HepG2 (cell line): ENCODE data around the gene STAT6. TPM values are rescaled to one million over a fixed set of nuclear protein-coding genes. Genes with fewer than 3 reads are reported as not detected.

ENCODE experiments used
- CENPX ChIP-seq: sonication (generic); formaldehyde crosslinking; IDR thresholded peaks from 2 replicates; pipeline ENCODE4 v1.9.0; 2021; ENCODE audit warnings: mild to moderate bottlenecking, missing genetic modification reagents, moderate library complexity
- CERS6 ChIP-seq: sonication (generic); formaldehyde crosslinking; IDR thresholded peaks from 2 replicates; pipeline ENCODE4 v1.5.0; 2020; ENCODE audit warnings: missing genetic modification reagents
- ERF ChIP-seq: IDR thresholded peaks from 2 replicates; pipeline ENCODE4 v1.6.1; 2018; ENCODE audit warnings: missing biosample characterization, missing genetic modification reagents
- FOSL1 ChIP-seq: sonication (generic); formaldehyde crosslinking; IDR thresholded peaks from 2 replicates; pipeline ENCODE4 v1.9.0; 2021; ENCODE audit warnings: missing genetic modification reagents, borderline replicate concordance
- GATAD2A ChIP-seq: IDR thresholded peaks from 2 replicates; pipeline ENCODE4 v1.6.1; 2016
- HMGXB4 ChIP-seq, 2 experiments: sonication (generic) in 1 of 2; formaldehyde crosslinking in 1 of 2; IDR thresholded peaks; 2 replicates each; pipeline versions ENCODE4 v1.4.0 to v1.6.1; 2018 to 2020; ENCODE audit warnings: missing genetic modification reagents in 2 of 2, borderline replicate concordance in 1 of 2, low read depth in 1 of 2, mild to moderate bottlenecking in 1 of 2, missing biosample characterization in 1 of 2
- MTERF4 ChIP-seq: sonication (generic); formaldehyde crosslinking; IDR thresholded peaks from 2 replicates; pipeline ENCODE4 v1.8.0; 2023; ENCODE audit warnings: mild to moderate bottlenecking, missing genetic modification reagents
- NCOA5 ChIP-seq: sonication (generic); formaldehyde crosslinking; IDR thresholded peaks from 2 replicates; pipeline ENCODE4 v1.4.0; 2020; ENCODE audit warnings: missing genetic modification reagents
- NFE2L2 ChIP-seq: fragments of 150-350 bp; IDR thresholded peaks from 2 replicates; pipeline ENCODE4 v1.6.1; 2014; ENCODE audit warnings: low read length
- PLRG1 ChIP-seq: fragments of 450-650 bp; conservative IDR thresholded peaks from 2 replicates; pipeline ENCODE4 v1.6.1; 2016
- POLR2G ChIP-seq: fragments of 200-400 bp; formaldehyde crosslinking; IDR thresholded peaks from 2 replicates; pipeline ENCODE4 v1.6.1; 2018; ENCODE audit warnings: mild to moderate bottlenecking, low read depth, low read length, moderate library complexity
- XRCC5 ChIP-seq: fragments of 200-400 bp; formaldehyde crosslinking; optimal IDR thresholded peaks from 2 replicates; pipeline ENCODE3; 2017; ENCODE audit warnings: mild to moderate bottlenecking, low read length
- YEATS4 ChIP-seq: sonication (generic); formaldehyde crosslinking; IDR thresholded peaks from 2 replicates; pipeline ENCODE4 v1.4.0; 2020; ENCODE audit warnings: missing genetic modification reagents, borderline replicate concordance
- ZFX ChIP-seq: sonication (generic); formaldehyde crosslinking; IDR thresholded peaks from 2 replicates; pipeline ENCODE4 v1.4.0; 2020; ENCODE audit warnings: mild to moderate bottlenecking, low read depth, missing genetic modification reagents, moderate library complexity
- ZNF225 ChIP-seq: sonication (generic); formaldehyde crosslinking; IDR thresholded peaks from 2 replicates; pipeline ENCODE4 v1.4.0; 2020; ENCODE audit warnings: mild to moderate bottlenecking, missing genetic modification reagents
- ZNF792 ChIP-seq: IDR thresholded peaks from 2 replicates; pipeline ENCODE4 v1.6.1; 2016
- polyA plus RNA-seq, 8 experiments: library from polyadenylated mRNA; depleted of rRNA in 3 of 8; stranded (reverse) in 7 of 8; unstranded in 1 of 8; fragments of >200 nt; fragmentation: Illumina TruSeq in 4 of 8; extraction: Trizol in 4 of 8; gene quantifications; 2 replicates each; pipeline versions ENCODE4 v1.2.1 to v1.2.3, GENCODE V29; 2011 to 2016; ENCODE audit warnings: low read depth in 4 of 8, missing spikeins in 1 of 8, mixed read lengths in 1 of 8; ENCODE audit not compliant: insufficient read depth in 1 of 8
- total RNA-seq, 5 experiments: library from RNA; depleted of rRNA; stranded (reverse); fragments of >200 nt; fragmentation: Illumina TruSeq; extraction: Trizol; gene quantifications; 2 replicates each; pipeline ENCODE4 v1.2.3, GENCODE V29; 2016; ENCODE audit warnings: low read depth in 1 of 5
- TF ChIP-seq, protein P1 (sequence below): IDR thresholded peaks from 2 replicates; pipeline ENCODE4 v1.6.1; 2018; ENCODE audit warnings: missing genetic modification reagents, mild to moderate bottlenecking, missing compliant biosample characterization
- TF ChIP-seq, protein P2 (sequence below): sonication (generic); formaldehyde crosslinking; IDR thresholded peaks from 2 replicates; pipeline ENCODE4 v1.5.1; 2020; ENCODE audit warnings: missing genetic modification reagents, mild to moderate bottlenecking, borderline replicate concordance
- TF ChIP-seq, protein P3 (sequence below): sonication (generic); formaldehyde crosslinking; IDR thresholded peaks from 2 replicates; pipeline ENCODE4 v1.5.0; 2020; ENCODE audit warnings: missing genetic modification reagents
- TF ChIP-seq, protein P4 (sequence below): sonication (generic); formaldehyde crosslinking; IDR thresholded peaks from 2 replicates; pipeline ENCODE4 v1.8.0; 2022; ENCODE audit warnings: missing genetic modification reagents, low read depth, mild to moderate bottlenecking, borderline replicate concordance

Gene STAT6
- total and polyA plus RNA-seq, 2 of the 13 experiments (the other 11 are each of a cell fraction or from before 2014, with no cell fraction given) = 28.0 to 62.2 TPM

DNA sequence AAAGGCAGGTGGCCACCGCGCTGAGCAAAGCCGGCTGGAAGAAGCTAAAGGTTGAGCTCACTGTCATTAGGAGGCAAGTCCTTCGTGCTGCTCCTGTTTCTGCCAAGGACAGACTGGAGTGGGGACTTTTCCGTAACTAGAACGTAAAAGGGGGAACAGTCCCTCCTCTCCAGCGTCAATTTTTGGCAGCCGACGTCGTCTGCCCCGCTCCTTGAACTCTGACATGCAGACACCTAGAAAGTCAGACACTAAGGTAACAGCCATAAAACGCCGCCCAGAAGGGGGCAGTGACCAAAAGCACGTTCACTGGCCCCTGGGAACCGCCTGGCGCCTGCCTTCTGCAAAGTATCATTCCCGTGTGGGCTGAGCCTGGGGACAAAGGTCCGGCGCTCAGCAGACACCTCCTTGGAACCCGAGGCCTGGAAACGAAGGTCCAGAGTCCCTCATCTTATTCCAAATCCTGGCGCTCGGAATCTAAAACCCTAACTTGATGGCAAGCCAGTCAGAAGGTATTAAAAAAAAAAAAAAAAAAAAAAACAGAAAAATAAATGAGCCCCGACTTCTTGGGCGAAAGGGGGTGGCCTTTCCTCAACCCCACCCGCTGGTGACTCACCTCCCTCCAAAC, 16.1 kb upstream of the STAT6 start (continued):
- TF ChIP-seq MTERF4 (CRISPR knock-in tag) (no peak), XRCC5 (peak; percentile 74), NFE2L2 (no peak), ZNF792 (CRISPR knock-in tag) (no peak; the same call in 1 of the 2 replicates), YEATS4 (CRISPR knock-in tag) (no peak), CENPX (no peak), ERF (peak; percentile 62), NCOA5 (no peak), ZNF225 (CRISPR knock-in tag) (0 out of 2 replicates have a peak, but pooled peaks have one; percentile 11), ZFX (CRISPR knock-in tag) (no peak; the same call in 1 of the 2 replicates), FOSL1 (CRISPR knock-in tag) (no peak), CERS6 (CRISPR knock-in tag) (no peak), HMGXB4 (CRISPR knock-in tag; IDR thresholded peaks at IDR 0.05; ENCODE audit: borderline replicate concordance in 1 of 2, low read depth in 1 of 2) (peak; percentile 57 to 85; a peak in 3 of 4 replicates), POLR2G (peak; percentile 73), GATAD2A (CRISPR knock-in tag) (peak; percentile 65), PLRG1 (no peak)
- TF ChIP-seq, protein P1, sequence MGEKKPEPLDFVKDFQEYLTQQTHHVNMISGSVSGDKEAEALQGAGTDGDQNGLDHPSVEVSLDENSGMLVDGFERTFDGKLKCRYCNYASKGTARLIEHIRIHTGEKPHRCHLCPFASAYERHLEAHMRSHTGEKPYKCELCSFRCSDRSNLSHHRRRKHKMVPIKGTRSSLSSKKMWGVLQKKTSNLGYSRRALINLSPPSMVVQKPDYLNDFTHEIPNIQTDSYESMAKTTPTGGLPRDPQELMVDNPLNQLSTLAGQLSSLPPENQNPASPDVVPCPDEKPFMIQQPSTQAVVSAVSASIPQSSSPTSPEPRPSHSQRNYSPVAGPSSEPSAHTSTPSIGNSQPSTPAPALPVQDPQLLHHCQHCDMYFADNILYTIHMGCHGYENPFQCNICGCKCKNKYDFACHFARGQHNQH = peak; percentile 79
- TF ChIP-seq, protein P2, sequence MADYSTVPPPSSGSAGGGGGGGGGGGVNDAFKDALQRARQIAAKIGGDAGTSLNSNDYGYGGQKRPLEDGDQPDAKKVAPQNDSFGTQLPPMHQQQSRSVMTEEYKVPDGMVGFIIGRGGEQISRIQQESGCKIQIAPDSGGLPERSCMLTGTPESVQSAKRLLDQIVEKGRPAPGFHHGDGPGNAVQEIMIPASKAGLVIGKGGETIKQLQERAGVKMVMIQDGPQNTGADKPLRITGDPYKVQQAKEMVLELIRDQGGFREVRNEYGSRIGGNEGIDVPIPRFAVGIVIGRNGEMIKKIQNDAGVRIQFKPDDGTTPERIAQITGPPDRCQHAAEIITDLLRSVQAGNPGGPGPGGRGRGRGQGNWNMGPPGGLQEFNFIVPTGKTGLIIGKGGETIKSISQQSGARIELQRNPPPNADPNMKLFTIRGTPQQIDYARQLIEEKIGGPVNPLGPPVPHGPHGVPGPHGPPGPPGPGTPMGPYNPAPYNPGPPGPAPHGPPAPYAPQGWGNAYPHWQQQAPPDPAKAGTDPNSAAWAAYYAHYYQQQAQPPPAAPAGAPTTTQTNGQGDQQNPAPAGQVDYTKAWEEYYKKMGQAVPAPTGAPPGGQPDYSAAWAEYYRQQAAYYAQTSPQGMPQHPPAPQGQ (CRISPR knock-in tag) = no peak
- TF ChIP-seq, protein P3, sequence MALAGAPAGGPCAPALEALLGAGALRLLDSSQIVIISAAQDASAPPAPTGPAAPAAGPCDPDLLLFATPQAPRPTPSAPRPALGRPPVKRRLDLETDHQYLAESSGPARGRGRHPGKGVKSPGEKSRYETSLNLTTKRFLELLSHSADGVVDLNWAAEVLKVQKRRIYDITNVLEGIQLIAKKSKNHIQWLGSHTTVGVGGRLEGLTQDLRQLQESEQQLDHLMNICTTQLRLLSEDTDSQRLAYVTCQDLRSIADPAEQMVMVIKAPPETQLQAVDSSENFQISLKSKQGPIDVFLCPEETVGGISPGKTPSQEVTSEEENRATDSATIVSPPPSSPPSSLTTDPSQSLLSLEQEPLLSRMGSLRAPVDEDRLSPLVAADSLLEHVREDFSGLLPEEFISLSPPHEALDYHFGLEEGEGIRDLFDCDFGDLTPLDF (CRISPR knock-in tag) = no peak
- TF ChIP-seq, protein P4, sequence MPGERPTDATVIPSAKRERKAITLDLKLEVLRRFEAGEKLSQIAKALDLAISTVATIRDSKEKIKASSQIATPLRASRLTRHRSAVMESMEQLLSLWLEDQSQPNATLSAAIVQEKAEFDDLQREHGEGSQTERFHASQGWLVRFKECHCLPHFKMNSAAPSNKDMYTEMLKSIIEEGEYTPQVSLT (CRISPR knock-in tag) = no peak
